Urinary bladder (tissue), 4 donors: ENCODE measurements around the gene MLLT3. TPM values are rescaled to one million over a fixed set of nuclear protein-coding genes. Genes with fewer than 3 reads are reported as not detected.

Source experiments
- DNase-seq: peaks from one replicate; pipeline ENCODE4 v3.0.0-alpha.2; 2015; ENCODE audit errors: extremely low spot score
- H3K27ac ChIP-seq: one replicate; pipeline ENCODE4 v1.5.1; 2013; ENCODE audit warnings: low read depth, mild to moderate bottlenecking, moderate library complexity
- H3K36me3 ChIP-seq: one replicate; pipeline ENCODE4 v1.6.1; 2013; ENCODE audit warnings: mild to moderate bottlenecking, moderate library complexity; ENCODE audit not compliant: insufficient read depth
- H3K4me1 ChIP-seq: one replicate; pipeline ENCODE4 v1.6.1; 2013; ENCODE audit warnings: mild to moderate bottlenecking, moderate library complexity; ENCODE audit not compliant: insufficient read depth
- H3K4me3 ChIP-seq: one replicate; pipeline ENCODE4 v1.5.1; 2013; ENCODE audit warnings: low read depth, low read length
- WGBS: extraction: QIAGEN DNeasy Blood & Tissue Kit; methylation state at CpG from one replicate; pipeline ENCODE4 v1.1.7; 2013; 5-methylcytosine and 5-hydroxymethylcytosine counted together
- polyA plus RNA-seq: library from polyadenylated mRNA; stranded (reverse); fragments of 200-250 nt; gene quantifications from one replicate; pipeline ENCODE4 v1.2.3, GENCODE V29; 2013
- total RNA-seq: library from RNA; depleted of rRNA; stranded (reverse); fragments of >200 nt; gene quantifications from one replicate; pipeline ENCODE4 v1.2.3, GENCODE V29; 2014
- donor health status: healthy with polysubstance abuse.
- donor health status: healthy.

Gene MLLT3
- total and polyA plus RNA-seq, 2 donors, result 14.5 to 39.4 TPM

- WGBS, result 58% methylated on average over 1 of the region's 1 CpG
- H3K27ac ChIP-seq, result no peak overlapping the region
Observed at GRCh38 chr9:20428976-20429375, 193.3 kb downstream of the MLLT3 start.

GRCh38 chr9:20427359-20427758 is 194.9 kb downstream of the MLLT3 start:
- H3K4me1 ChIP-seq, result no peaks in the 10 kb centered on the region
- H3K36me3 ChIP-seq, result no peaks in the 10 kb centered on the region
- DNase-seq, result no peak
- no peak overlapping the region for H3K4me3 ChIP-seq
- H3K27ac ChIP-seq, result no peak overlapping the region
- WGBS, result 86% methylated on average over 1 of the region's 1 CpG

More at GRCh38 chr9:20428976-20429375, 193.3 kb downstream of the MLLT3 start:
- Histone ChIP-seq H3K4me1 (no peaks in the 10 kb centered on the region), H3K4me3 (no peak overlapping the region), H3K36me3 (no peaks in the 10 kb centered on the region)
- no peak for DNase-seq

GRCh38 chr9:20426019-20426418 is 196.3 kb downstream of the MLLT3 start:
- H3K4me3 ChIP-seq, result no peak overlapping the region
- 88% methylated on average over 2 of the region's 2 CpGs for WGBS
- no peaks in the 10 kb centered on the region for H3K36me3 ChIP-seq
- no peaks in the 10 kb centered on the region for H3K4me1 ChIP-seq
- H3K27ac ChIP-seq, result no peak overlapping the region
- no peak for DNase-seq

GRCh38 chr9:20419533-20419932 is 202.8 kb downstream of the MLLT3 start:
- H3K27ac ChIP-seq, result no peak overlapping the region
- no peaks in the 10 kb centered on the region for H3K36me3 ChIP-seq
- no peaks in the 10 kb centered on the region for H3K4me1 ChIP-seq
- H3K4me3 ChIP-seq, result no peak overlapping the region
- WGBS, result 71% methylated on average over 3 of the region's 3 CpGs
- DNase-seq, result no peak

DNA sequence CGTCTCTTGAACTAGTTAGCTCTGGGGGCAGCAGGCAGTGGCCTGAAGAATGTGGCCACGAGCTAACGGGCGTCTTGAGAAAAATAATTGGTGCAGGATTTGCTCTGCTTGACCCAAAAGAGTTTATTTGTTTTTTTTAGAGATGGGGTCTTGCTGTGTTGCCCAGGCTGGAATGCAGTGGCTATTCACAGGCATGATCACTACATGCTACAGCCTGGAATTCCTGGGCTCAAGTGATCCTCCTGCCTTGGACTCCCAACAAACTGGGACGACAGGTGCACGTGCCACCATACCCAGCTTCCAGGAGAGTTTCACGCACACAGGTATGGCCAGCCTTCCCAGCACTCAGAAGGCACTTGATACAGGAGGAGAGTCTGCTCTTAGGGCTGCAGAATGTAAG is 203.8 kb downstream of the MLLT3 start:
- 96% methylated on average over 7 of the region's 7 CpGs for WGBS
- DNase-seq, result no peak
- H3K36me3 ChIP-seq, result no peaks in the 10 kb centered on the region
- H3K4me3 ChIP-seq, result no peak overlapping the region
- H3K4me1 ChIP-seq, result no peaks in the 10 kb centered on the region
- no peak overlapping the region for H3K27ac ChIP-seq

- 89% methylated on average over 5 of the region's 5 CpGs for WGBS
- Histone ChIP-seq H3K36me3 (no peaks in the 10 kb centered on the region), H3K27ac (no peak overlapping the region), H3K4me3 (no peak overlapping the region), H3K4me1 (no peaks in the 10 kb centered on the region)
- DNase-seq, result no peak
Observed at GRCh38 chr9:20417373-20418080, 204.8 kb downstream of the MLLT3 start.

- Histone ChIP-seq H3K27ac (no peak overlapping the region), H3K4me1 (no peaks in the 10 kb centered on the region), H3K36me3 (no peaks in the 10 kb centered on the region), H3K4me3 (no peak overlapping the region)
- DNase-seq, result no peak
Observed at GRCh38 chr9:20414150-20414549, 208.1 kb downstream of the MLLT3 start.

DNA sequence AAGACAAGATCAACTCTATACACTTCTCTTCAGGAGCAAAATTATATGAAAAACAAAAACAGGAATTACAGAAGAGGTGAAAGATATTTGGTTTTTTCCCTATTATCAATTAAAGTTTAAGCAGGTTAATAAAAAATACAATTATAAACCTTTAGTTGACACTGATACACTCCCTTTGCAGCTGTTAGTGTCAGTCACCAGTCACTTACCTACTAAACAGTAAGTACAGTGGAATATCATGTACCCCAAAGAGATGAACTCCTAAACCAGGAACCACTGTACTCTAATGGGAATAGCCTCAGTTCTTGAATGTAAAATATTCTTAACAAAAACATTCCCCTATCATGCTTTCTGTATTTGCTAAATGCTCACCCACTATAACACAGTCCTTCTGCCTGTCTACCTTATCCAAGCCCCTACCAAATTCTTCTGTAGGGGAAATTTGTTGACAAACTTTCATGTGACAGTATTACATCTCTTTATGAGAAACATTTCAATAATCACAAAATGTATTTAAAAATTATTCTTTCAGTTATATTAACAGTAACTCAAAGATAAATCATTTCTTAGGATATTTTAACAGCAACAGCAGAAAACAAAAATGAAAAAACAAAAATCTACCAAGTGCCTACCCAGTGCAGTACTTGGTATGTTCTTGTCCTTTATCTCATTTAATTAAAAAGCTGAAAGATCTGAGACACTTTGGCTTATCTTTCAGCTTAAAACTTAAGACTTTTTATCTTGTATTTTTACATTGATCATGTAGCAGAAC is 212.8 kb downstream of the MLLT3 start:
- H3K27ac ChIP-seq, result no peak overlapping the region
- no peak for DNase-seq

DNA sequence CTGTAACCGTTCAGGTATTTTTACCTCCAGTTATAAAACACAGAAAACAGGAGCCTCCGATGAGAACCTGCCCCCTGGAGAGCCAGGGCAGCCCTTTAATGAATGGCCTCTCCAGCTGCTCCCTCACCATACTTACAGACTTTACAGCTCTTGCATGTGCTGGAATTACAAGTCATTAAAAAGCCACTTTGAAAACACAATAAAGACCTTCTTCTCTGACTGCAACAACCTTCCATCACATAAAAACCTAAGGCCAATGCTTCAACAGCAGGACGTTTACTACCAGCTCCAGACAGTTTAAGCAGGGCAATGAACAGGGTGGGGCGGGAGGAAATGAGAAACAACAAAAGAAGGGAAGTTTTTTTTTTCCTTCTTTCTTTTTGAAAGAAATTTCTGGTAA is 213.8 kb downstream of the MLLT3 start:
- 51% methylated on average over 4 of the region's 4 CpGs for WGBS
- Histone ChIP-seq H3K4me1 (no peaks in the 10 kb centered on the region), H3K4me3 (no peak overlapping the region), H3K27ac (no peak overlapping the region), H3K36me3 (no peaks in the 10 kb centered on the region)
- DNase-seq, result no peak

More for the DNA sequence above, 212.8 kb downstream of the MLLT3 start:
- Histone ChIP-seq H3K36me3 (no peaks in the 10 kb centered on the region), H3K4me3 (no peak overlapping the region), H3K4me1 (no peaks in the 10 kb centered on the region)

DNA sequence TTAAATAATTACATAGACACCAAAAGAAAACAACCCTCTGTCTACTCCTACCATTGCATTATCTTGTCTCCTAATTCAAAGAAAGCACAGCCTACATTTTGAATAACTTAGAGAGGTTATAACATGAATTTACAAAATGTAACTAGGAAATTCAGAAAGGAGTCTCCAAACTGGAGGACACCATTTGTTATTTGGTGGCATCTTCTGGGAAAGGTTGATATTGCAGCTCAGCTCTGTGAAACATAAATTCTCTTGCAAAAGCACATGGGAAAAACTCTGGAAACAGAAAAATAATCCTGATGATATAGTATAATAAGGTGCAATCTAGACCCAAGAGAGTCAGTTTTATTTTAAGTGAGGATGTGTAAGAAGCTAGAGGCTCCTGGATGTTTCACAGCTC is 215.3 kb downstream of the MLLT3 start:
- no peaks in the 10 kb centered on the region for H3K36me3 ChIP-seq
- DNase-seq, result no peak
- no peaks in the 10 kb centered on the region for H3K4me1 ChIP-seq
- no peak overlapping the region for H3K4me3 ChIP-seq
- no peak overlapping the region for H3K27ac ChIP-seq

DNA sequence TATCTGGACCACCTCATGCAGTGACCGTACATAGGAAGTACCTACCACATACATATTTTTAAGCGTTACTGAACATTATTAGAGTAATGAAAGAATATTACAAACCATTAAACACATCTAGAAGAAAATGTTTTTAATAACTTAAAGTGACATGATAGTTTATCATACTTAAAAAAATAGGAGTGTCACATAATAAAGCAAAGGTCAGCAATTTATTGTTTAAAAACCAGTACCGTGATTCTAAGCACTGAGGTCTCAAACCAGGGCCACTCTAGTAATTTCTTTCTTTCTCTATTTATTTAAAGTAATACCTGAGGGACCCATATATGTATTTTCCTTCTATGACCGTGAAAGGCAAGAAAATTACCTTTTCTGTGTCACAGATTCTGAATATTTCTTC is 216.0 kb downstream of the MLLT3 start:
- WGBS, result 96% methylated on average over 4 of the region's 4 CpGs
- H3K4me3 ChIP-seq, result no peak overlapping the region
- no peaks in the 10 kb centered on the region for H3K36me3 ChIP-seq
- no peaks in the 10 kb centered on the region for H3K4me1 ChIP-seq
- H3K27ac ChIP-seq, result no peak overlapping the region
- no peak for DNase-seq

DNA sequence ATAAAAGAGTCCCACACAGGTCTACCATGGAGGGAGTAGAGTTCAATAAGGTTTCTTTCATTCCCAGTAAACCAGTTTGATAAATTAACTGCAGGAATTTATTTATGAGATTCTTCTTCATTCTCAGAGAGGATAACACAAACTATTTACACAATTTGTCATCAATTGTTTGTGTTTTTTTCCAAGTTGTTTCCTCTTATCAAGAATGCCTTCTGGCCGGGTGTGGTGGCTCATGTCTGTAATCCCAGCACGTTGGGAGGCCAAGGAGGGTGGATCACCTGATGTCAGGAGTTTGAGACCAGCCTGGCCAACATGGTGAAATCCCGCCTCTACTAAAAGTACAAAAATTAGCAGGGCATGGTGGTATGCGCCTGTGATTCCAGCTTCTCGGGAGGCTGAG is 216.7 kb downstream of the MLLT3 start:
- H3K36me3 ChIP-seq, result no peaks in the 10 kb centered on the region
- WGBS, result 90% methylated on average over 5 of the region's 5 CpGs

GRCh38 chr9:20405078-20405477 is 217.2 kb downstream of the MLLT3 start:
- H3K36me3 ChIP-seq, result no peaks in the 10 kb centered on the region
- H3K4me1 ChIP-seq, result no peaks in the 10 kb centered on the region
- no peak for DNase-seq
- no peak overlapping the region for H3K4me3 ChIP-seq
- WGBS, result 90% methylated on average over 1 of the region's 1 CpG
- no peak overlapping the region for H3K27ac ChIP-seq

More for the DNA sequence above, 216.7 kb downstream of the MLLT3 start:
- no peak for DNase-seq
- Histone ChIP-seq H3K4me1 (no peaks in the 10 kb centered on the region), H3K27ac (no peak overlapping the region), H3K4me3 (no peak overlapping the region)

DNA sequence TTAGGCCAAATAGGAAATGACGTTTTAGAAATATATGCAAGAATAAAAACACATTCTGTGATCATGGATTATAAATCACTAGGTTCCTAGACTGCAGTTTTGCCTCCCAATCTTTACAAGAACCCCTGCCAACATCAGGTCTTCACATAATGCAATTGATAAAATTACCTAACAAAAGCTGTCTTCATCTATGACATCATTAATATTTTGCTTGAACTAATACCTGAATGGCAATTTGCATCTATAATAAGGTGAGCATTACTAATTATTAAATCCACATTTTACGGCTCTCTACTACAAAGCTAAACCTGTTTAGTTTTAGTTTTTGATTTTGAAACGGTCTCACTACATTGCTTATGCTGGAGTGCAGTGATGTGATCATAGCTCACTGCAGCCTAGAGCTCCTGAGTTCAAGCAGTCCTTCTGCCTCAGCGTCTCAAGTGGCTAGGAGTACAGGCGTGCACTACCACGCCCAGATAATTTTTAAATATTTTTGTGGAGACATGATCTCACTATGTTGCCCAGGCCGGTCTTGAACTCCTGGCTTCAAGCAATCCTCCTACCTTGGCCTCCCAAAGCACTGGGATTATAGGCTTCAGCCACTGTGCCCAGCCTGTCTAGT is 218.0 kb downstream of the MLLT3 start:
- no peak for DNase-seq
- no peak overlapping the region for H3K27ac ChIP-seq
- H3K4me1 ChIP-seq, result no peaks in the 10 kb centered on the region
- H3K36me3 ChIP-seq, result no peaks in the 10 kb centered on the region
- WGBS, result 93% methylated on average over 7 of the region's 7 CpGs
- H3K4me3 ChIP-seq, result no peak overlapping the region
